ENCODE results near the gene MAPKBP1. TPM values are rescaled to one million over a fixed set of nuclear protein-coding genes. Genes with fewer than 3 reads are reported as not detected.

MAPKBP1 gene
- total and polyA plus RNA-seq, 2 of the 8 experiments (the other 6 are each of a cell fraction or from before 2014, with no cell fraction given): 4.3 to 11.3 TPM

DNA sequence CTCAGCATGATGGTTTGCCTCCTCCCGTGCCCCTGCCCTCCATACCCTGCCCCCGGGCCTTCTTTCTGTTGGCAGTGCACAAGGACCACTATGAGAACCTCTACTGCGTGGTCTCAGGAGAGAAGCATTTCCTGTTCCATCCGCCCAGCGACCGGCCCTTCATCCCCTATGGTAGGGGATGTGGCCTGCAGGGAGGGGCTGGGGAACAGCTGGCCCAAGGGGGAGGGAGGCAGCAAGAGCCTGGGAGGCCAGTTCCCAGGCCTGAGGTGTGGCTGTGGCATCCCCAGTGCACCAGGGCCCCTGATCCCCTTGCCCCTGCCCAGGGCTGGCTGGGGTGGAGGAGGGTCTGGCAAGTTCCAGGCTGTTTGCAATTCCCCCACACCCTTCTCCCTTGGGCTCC is 61.8 kb downstream of the MAPKBP1 start (continued):
- no peak for TF ChIP-seq RAD21 (IDR thresholded peaks at IDR 0.05 in 1 of 2, conservative IDR thresholded peaks at IDR 0.05 in 1 of 2; ENCODE audit: low read depth in 2 of 2, low read length in 2 of 2)
- no peak for TF ChIP-seq JUND (IDR thresholded peaks at IDR 0.05; ENCODE audit: low read length)
- TF ChIP-seq SAP30 (IDR thresholded peaks at IDR 0.05; ENCODE audit: insufficient read depth, insufficient replicate concordance, low read length): no peak
- no peak for TF ChIP-seq YY1 (IDR thresholded peaks at IDR 0.05; ENCODE audit: low read depth, low read length)
- TF ChIP-seq, protein P1, sequence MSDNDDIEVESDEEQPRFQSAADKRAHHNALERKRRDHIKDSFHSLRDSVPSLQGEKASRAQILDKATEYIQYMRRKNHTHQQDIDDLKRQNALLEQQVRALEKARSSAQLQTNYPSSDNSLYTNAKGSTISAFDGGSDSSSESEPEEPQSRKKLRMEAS (IDR thresholded peaks at IDR 0.05): no peak
- no peak for TF ChIP-seq SIRT6 (IDR thresholded peaks at IDR 0.05; ENCODE audit: low read length)
- no peak for TF ChIP-seq RBBP5 (IDR thresholded peaks at IDR 0.05; ENCODE audit: borderline replicate concordance, low read depth, low read length)

Data from H1 (cell line).